Measurements from ENCODE around the gene RSPH6A.

The RSPH6A gene

DNA sequence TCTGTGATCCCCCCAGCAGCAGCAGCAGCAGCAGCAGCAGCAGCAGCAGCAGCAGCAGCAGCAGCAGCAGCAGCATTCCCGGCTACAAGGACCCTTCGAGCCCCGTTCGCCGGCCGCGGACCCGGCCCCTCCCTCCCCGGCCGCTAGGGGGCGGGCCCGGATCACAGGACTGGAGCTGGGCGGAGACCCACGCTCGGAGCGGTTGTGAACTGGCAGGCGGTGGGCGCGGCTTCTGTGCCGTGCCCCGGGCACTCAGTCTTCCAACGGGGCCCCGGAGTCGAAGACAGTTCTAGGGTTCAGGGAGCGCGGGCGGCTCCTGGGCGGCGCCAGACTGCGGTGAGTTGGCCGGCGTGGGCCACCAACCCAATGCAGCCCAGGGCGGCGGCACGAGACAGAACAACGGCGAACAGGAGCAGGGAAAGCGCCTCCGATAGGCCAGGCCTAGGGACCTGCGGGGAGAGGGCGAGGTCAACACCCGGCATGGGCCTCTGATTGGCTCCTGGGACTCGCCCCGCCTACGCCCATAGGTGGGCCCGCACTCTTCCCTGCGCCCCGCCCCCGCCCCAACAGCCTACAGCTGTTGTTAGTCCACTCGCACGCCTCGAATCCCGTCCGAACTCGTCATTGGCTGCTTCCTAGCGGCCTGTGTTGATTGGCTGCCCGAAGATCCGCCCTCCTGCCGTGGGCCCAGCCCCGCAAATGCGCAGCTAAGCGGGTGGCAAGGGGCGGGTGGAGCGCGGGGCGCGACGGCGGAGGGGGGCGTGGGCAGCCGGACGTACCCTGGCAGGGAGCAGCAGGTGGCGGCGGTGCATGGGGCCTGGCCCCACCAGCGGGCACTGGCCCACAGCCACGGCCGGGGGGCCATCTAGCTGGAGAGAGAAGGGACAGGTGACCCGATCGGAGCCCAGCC is 44.7 kb downstream of the RSPH6A start:
- TF ChIP-seq, protein P1, sequence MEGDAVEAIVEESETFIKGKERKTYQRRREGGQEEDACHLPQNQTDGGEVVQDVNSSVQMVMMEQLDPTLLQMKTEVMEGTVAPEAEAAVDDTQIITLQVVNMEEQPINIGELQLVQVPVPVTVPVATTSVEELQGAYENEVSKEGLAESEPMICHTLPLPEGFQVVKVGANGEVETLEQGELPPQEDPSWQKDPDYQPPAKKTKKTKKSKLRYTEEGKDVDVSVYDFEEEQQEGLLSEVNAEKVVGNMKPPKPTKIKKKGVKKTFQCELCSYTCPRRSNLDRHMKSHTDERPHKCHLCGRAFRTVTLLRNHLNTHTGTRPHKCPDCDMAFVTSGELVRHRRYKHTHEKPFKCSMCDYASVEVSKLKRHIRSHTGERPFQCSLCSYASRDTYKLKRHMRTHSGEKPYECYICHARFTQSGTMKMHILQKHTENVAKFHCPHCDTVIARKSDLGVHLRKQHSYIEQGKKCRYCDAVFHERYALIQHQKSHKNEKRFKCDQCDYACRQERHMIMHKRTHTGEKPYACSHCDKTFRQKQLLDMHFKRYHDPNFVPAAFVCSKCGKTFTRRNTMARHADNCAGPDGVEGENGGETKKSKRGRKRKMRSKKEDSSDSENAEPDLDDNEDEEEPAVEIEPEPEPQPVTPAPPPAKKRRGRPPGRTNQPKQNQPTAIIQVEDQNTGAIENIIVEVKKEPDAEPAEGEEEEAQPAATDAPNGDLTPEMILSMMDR (IDR thresholded peaks at IDR 0.05): peak; percentile 92
- TF ChIP-seq ZFX (IDR thresholded peaks at IDR 0.05; ENCODE audit: borderline replicate concordance): no peak
- H3K27ac ChIP-seq: peak overlapping the region; percentile 96

DNA sequence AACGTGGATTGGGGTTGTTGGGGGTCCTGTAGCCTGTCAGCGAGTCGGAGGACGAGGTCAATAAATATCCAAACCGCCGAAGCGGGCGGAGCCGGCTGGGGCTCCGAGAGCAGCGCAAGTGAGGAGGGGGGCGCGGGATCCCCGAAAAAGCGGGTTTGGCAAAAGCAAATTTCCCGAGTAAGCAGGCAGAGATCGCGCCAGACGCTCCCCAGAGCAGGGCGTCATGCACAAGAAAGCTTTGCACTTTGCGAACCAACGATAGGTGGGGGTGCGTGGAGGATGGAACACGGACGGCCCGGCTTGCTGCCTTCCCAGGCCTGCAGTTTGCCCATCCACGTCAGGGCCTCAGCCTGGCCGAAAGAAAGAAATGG is 45.3 kb downstream of the RSPH6A start:
- TF ChIP-seq, protein P1 (IDR thresholded peaks at IDR 0.05): no peak
- TF ChIP-seq ZFX (IDR thresholded peaks at IDR 0.05; ENCODE audit: borderline replicate concordance): no peak
- H3K27ac ChIP-seq: peak overlapping the region; percentile 96

DNA sequence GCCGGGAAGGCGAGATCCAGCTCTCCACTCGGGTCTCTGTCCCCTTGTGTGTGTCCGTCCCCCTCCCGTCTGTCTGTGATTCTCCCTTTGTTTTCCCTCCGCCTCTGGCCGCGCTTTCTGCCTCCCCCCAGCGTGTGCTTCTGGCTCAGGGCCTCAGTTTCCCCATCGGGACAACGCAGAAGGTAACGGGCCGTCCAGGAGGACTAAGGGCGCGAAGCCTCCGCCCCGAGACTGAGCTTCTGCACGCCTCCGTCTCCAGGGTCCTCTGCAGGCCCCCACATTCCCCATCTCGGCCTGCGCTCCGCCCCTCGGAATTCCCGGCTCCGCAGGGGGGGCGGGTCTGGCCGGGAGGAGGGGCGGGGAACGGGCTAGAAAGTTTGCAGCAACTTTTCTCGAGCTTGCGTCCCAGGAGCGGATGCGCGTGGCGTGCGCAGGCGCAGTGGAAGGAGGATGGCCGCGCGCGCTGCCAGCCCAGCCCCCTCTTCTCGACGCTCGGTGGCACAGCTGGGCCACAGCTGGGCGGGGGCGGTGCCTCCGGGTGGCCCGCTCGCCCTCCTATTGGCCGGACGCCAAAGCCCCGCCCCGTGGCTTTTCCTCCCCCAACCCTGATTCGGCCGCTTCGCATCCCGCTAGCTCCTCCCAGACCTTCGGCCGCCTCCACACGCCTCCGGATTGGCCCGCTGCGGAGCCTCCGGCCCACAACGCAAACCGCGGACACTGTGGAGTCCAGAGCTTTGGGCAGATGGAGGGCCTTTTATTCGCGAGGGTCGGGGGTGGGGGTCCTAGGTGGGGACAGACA is 45.9 kb downstream of the RSPH6A start, which contains the start of gene SIX5:
Gene SIX5, minus strand, starts transcription at position 269 of the 799 bp plus-strand sequence. CDS start 408 bp downstream, outside the sequence.
- no peak for TF ChIP-seq ZFX (IDR thresholded peaks at IDR 0.05; ENCODE audit: borderline replicate concordance)
- TF ChIP-seq, protein P1 (IDR thresholded peaks at IDR 0.05): no peak
- peak within 1 kb of the TSS; percentile 96 for H3K27ac ChIP-seq

DNA sequence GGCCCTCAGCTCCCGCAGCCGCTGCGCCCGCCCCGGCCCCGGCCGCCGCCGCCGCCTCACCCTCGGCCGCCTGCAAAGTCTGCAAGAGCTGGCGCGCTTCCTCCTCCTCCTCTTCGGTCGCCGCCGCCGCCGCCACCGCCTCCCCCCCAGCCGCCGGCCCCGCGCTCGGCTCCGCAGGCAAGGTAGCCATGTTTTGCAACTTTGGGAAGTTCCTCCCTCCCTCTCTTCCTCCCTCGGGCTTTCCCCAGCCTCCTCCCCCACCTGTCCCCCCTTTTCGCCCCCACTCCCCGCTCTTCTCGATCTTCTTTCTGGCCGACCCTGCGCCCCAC is 46.5 kb downstream of the RSPH6A start:
- H3K27ac ChIP-seq: peak overlapping the region; percentile 96
- TF ChIP-seq, protein P1 (IDR thresholded peaks at IDR 0.05): no peak
- TF ChIP-seq ZFX (IDR thresholded peaks at IDR 0.05; ENCODE audit: borderline replicate concordance): no peak

DNA sequence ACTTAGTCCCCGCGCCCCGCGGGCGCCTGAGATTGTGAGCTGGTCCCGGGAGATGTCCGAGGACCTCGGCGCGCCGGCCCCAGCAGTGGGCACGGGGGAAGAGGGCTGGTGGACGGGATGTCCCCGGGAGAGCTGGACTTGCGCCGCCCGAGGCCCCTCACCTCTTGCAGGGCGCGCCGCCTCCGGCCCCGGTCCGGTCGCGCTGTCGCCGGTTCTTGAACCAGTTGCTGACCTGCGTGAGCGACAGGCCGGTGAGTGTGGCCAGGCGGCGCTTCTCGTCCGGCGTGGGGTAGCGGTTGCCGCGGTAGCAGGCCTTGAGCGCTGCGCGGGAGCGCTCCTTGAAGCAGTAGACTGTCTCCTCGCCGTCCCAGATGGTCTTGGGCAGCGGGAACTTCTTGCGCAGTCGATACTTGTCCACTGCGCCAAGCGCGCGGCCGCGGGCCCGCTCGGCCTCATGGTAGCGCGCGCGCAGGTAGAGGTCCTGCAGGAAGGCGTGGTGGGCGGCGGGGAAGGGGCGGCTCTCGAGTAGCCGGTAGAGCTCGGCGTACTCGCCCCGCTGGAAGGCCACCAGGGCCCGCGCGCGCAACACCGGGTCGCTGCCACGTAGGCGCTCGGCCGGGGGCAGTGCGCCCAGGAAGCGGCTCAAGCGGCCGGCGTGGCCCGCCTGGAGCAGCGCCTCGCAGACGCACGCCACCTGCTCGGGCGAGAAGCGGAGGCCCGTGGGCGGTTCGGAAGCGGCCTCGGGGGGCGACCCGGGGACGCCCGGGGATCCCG is 47.0 kb downstream of the RSPH6A start:
- TF ChIP-seq ZFX (IDR thresholded peaks at IDR 0.05; ENCODE audit: borderline replicate concordance): no peak
- TF ChIP-seq, protein P1 (IDR thresholded peaks at IDR 0.05): no peak
- peak overlapping the region; percentile 96 for H3K27ac ChIP-seq

DNA sequence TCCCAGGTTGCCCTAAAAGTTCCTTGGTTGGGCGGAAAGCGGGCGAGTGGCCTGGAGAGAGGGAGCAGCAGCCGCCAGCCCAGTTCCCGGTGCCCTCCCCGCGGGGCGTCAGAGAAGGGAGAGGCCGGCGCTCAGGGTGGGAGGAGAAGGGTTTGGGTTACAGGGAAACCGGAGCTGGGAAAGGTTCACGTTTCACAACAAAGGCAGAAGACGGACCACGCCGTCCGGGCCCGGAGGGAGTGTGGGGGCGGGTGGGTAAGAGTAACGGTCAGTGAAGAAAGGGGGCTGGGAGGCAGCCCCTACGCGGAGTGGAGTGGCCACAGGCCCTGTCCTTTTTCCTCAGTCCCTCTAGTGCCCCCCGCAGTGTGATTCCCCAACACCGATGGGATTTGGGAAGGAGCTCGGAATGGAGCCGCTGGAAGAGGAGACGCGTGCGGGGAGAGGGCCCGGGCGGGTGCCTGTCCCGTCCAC is 47.7 kb downstream of the RSPH6A start:
- peak overlapping the region; percentile 96 for H3K27ac ChIP-seq
- TF ChIP-seq ZFX (IDR thresholded peaks at IDR 0.05; ENCODE audit: borderline replicate concordance): no peak
- TF ChIP-seq, protein P1 (IDR thresholded peaks at IDR 0.05): no peak
